Smooth muscle cell (in vitro differentiated cells): ENCODE data around the gene ROBO2. TPM values are rescaled to one million over a fixed set of nuclear protein-coding genes. Genes with fewer than 3 reads are reported as not detected.
A peak's percentile ranks its signal among the peaks of the same experiment; 100 is the strongest.

Experiments
- DNase-seq: peaks from one replicate; lab custom pipeline; 2025; ENCODE audit not compliant: unreplicated experiment; lab: John Stamatoyannopoulos, UW
- H2AFZ ChIP-seq: fragments of 200-600 bp; sonication (generic); 2 replicates; pipeline ENCODE4 v1.6.0; 2016; ENCODE audit warnings: antibody characterized with exemption, low read depth, mild to moderate bottlenecking
- H3F3A ChIP-seq: fragments of 200-600 bp; sonication (generic); 2 replicates; pipeline ENCODE4 v1.6.0; 2017; ENCODE audit warnings: antibody characterized with exemption, low read depth
- H3K27ac ChIP-seq: fragments of 200-600 bp; sonication (generic); 2 replicates; pipeline ENCODE4 v1.5.1; 2016; ENCODE audit warnings: low read depth, mild to moderate bottlenecking
- H3K27me3 ChIP-seq: fragments of 200-600 bp; sonication (generic); 2 replicates; pipeline ENCODE4 v1.6.1; 2016; ENCODE audit warnings: low read depth, mild to moderate bottlenecking
- H3K36me3 ChIP-seq: fragments of 200-600 bp; sonication (generic); 2 replicates; pipeline ENCODE4 v1.5.1; 2016; ENCODE audit warnings: low read depth
- H3K4me1 ChIP-seq: fragments of 200-600 bp; sonication (generic); 2 replicates; pipeline ENCODE4 v1.5.1; 2016; ENCODE audit warnings: low read depth
- H3K4me2 ChIP-seq: fragments of 200-600 bp; sonication (generic); 2 replicates; pipeline ENCODE4 v1.6.0; 2016; ENCODE audit warnings: mild to moderate bottlenecking
- H3K4me3 ChIP-seq: fragments of 200-600 bp; sonication (generic); 2 replicates; pipeline ENCODE4 v1.5.1; 2016; ENCODE audit warnings: mild to moderate bottlenecking
- H3K79me2 ChIP-seq: fragments of 200-600 bp; sonication (generic); 2 replicates; pipeline ENCODE4 v1.6.0; 2016; ENCODE audit warnings: low read depth, mild to moderate bottlenecking
- H3K9ac ChIP-seq: fragments of 200-600 bp; sonication (generic); 2 replicates; pipeline ENCODE4 v1.6.0; 2016; ENCODE audit warnings: low read depth
- H3K9me3 ChIP-seq: fragments of 200-600 bp; sonication (generic); replicated peaks from 2 replicates; pipeline ENCODE4 v1.5.1; 2016; ENCODE audit warnings: low read depth
- H4K20me1 ChIP-seq: fragments of 200-600 bp; sonication (generic); 2 replicates; pipeline ENCODE4 v1.6.0; 2016; ENCODE audit warnings: low read depth
- WGBS: methylation state at CpG from one replicate; pipeline ENCODE4 v1.1.7; 2016; ENCODE audit warnings: low lambda C conversion rate; 5-methylcytosine and 5-hydroxymethylcytosine counted together
- polyA plus RNA-seq: library from polyadenylated mRNA; unstranded; fragments of >200 nt; fragmentation: Nextera tagmentation; extraction: Ambion mirVana; gene quantifications from 2 replicates; pipeline ENCODE4 v1.2.1, GENCODE V29; 2016
- total RNA-seq: library from RNA; depleted of rRNA; stranded (reverse); fragments of >200 nt; gene quantifications from 2 replicates; pipeline ENCODE4 v1.2.3, GENCODE V29; 2014
- TF ChIP-seq, protein P1 (sequence below): fragments of 200-600 bp; sonication (generic); IDR thresholded peaks from 2 replicates; pipeline ENCODE4 v1.5.1; 2017; ENCODE audit warnings: borderline replicate concordance, mild to moderate bottlenecking, antibody characterized with exemption; ENCODE audit not compliant: insufficient read depth, poor library complexity, severe bottlenecking

ROBO2 gene
- total and polyA plus RNA-seq, 2 experiments from 2014 or later, result 23.9 to 54.4 TPM

GRCh38 chr3:77041811-77042210 lies 1.9 kb downstream of the ROBO2 start:
- Histone ChIP-seq H3K4me3 (peak overlapping the region; percentile 82), H3K79me2 (peaks cover 61% of the 10 kb centered on the region), H3K9me3 (no peaks in the 10 kb centered on the region), H3K4me2 (peak overlapping the region; percentile 96), H3F3A (no peaks in the 10 kb centered on the region), H3K36me3 (no peaks in the 10 kb centered on the region), H3K27ac (no peak overlapping the region), H3K27me3 (no peaks in the 10 kb centered on the region), H3K4me1 (peaks cover 10% of the 10 kb centered on the region), H3K9ac (peak overlapping the region; percentile 24), H4K20me1 (peaks cover 3% of the 10 kb centered on the region), H2AFZ (no peak overlapping the region)
- DNase-seq, result no peak
- TF ChIP-seq, protein P1, sequence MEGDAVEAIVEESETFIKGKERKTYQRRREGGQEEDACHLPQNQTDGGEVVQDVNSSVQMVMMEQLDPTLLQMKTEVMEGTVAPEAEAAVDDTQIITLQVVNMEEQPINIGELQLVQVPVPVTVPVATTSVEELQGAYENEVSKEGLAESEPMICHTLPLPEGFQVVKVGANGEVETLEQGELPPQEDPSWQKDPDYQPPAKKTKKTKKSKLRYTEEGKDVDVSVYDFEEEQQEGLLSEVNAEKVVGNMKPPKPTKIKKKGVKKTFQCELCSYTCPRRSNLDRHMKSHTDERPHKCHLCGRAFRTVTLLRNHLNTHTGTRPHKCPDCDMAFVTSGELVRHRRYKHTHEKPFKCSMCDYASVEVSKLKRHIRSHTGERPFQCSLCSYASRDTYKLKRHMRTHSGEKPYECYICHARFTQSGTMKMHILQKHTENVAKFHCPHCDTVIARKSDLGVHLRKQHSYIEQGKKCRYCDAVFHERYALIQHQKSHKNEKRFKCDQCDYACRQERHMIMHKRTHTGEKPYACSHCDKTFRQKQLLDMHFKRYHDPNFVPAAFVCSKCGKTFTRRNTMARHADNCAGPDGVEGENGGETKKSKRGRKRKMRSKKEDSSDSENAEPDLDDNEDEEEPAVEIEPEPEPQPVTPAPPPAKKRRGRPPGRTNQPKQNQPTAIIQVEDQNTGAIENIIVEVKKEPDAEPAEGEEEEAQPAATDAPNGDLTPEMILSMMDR, result no peak
- WGBS, result 90% methylated on average over 2 of the region's 2 CpGs

DNA sequence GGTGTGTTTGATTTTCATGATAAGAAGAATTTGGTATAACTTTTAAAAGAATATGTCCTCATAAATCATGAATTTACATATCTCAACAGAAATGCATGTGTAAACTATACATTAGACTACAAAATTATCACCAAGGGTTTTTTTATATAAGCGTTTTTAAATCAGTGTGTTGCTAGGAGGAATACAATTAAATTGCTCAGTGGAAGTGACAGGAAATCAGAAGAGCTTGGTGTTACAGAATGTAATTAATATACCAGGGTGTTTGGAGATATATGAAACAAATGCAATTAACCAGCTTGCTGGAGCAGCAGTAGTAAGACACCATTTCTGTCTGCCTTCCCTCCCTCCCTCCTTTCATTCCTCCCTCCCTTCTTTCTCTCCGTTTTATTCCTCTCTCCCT lies 2.4 kb downstream of the ROBO2 start:
- no peaks in the 10 kb centered on the region for H3F3A ChIP-seq

GRCh38 chr3:77042882-77043281 lies 3.0 kb downstream of the ROBO2 start:
- WGBS, result 19% methylated on average over 2 of the region's 2 CpGs
- Histone ChIP-seq H3K4me1 (peaks cover 10% of the 10 kb centered on the region), H3K9me3 (no peaks in the 10 kb centered on the region), H3K36me3 (no peaks in the 10 kb centered on the region), H3K9ac (peak overlapping the region; percentile 38), H3F3A (no peaks in the 10 kb centered on the region), H3K4me2 (peak overlapping the region; percentile 96), H3K27ac (no peak overlapping the region), H2AFZ (peak overlapping the region; percentile 55), H3K27me3 (no peaks in the 10 kb centered on the region), H4K20me1 (peaks cover 3% of the 10 kb centered on the region), H3K79me2 (peaks cover 71% of the 10 kb centered on the region), H3K4me3 (peak overlapping the region; percentile 82)
- TF ChIP-seq, protein P1, result no peak
- DNase-seq, result no peak

More for the DNA sequence above, 2.4 kb downstream of the ROBO2 start:
- Histone ChIP-seq H3K4me1 (peaks cover 10% of the 10 kb centered on the region), H3K79me2 (peaks cover 66% of the 10 kb centered on the region), H3K9ac (peak overlapping the region; percentile 38), H3K27me3 (no peaks in the 10 kb centered on the region), H3K4me2 (peak overlapping the region; percentile 96), H3K36me3 (no peaks in the 10 kb centered on the region), H2AFZ (peak overlapping the region; percentile 55), H3K4me3 (peak overlapping the region; percentile 82), H3K9me3 (no peaks in the 10 kb centered on the region), H3K27ac (no peak overlapping the region), H4K20me1 (peaks cover 3% of the 10 kb centered on the region)
- no peak for DNase-seq
- TF ChIP-seq, protein P1, result no peak
- 73% methylated on average over 2 of the region's 2 CpGs for WGBS

- Histone ChIP-seq H3K4me2 (no peak overlapping the region), H3K9ac (no peak overlapping the region), H3K27ac (no peak overlapping the region), H3K9me3 (no peaks in the 10 kb centered on the region), H3K27me3 (no peaks in the 10 kb centered on the region), H3K79me2 (peaks cover 95% of the 10 kb centered on the region), H3K36me3 (no peaks in the 10 kb centered on the region), H2AFZ (no peak overlapping the region), H3K4me3 (no peak overlapping the region), H3K4me1 (peaks cover 10% of the 10 kb centered on the region), H3F3A (no peaks in the 10 kb centered on the region), H4K20me1 (peaks cover 3% of the 10 kb centered on the region)
- no peak for DNase-seq
- TF ChIP-seq, protein P1, result no peak
- 91% methylated on average over 3 of the region's 3 CpGs for WGBS
Measured at GRCh38 chr3:77045686-77046085, 5.8 kb downstream of the ROBO2 start.
